Activated T-cell treated with anti-CD3 and anti-CD28 coated beads for 48 hours (primary cell): ENCODE measurements around the gene COLEC12.

Experiments
- DNase-seq: peaks from one replicate; pipeline ENCODE4 v3.0.0-alpha.2; 2020; ENCODE audit warnings: low read depth

The COLEC12 gene

DNA sequence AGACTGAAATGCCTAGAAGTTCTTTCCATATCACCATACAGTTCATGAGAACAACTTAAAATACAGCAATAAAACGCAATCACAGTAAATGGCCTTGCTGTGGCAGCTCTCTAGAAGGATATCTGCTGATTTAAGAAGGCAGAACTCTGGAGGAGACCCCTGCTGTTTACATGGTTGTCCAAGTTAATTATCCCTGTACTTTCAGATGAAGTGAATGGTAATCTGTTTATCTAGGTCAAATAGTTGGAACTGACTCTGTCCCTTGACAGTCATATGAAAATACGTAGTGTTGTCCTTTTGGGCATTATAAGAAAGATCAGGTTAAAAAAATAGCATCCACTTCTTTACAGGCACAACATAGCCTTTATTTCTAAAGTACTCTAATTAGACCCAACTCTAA, 115.6 kb downstream of the COLEC12 start:
- no peak for DNase-seq

DNA sequence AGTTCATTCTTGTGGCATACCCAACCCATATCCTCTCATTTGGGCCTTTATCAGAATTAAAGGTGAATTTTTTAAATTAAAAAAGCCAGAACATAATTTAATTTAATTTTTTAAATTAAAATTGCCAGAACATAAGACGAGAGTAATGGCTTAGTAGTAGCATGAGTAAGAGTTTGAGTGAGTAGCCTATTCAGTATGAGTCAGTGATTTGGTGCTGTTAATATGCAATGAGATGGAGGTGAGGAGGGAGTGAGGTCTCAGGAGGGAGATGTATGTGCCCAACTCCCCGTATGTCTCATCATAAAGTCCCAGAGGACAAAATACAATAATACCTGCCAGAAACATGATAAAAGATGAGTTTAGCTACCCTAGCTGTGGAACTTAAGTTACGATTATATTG, 117.4 kb downstream of the COLEC12 start:
- DNase-seq, result no peak

DNA sequence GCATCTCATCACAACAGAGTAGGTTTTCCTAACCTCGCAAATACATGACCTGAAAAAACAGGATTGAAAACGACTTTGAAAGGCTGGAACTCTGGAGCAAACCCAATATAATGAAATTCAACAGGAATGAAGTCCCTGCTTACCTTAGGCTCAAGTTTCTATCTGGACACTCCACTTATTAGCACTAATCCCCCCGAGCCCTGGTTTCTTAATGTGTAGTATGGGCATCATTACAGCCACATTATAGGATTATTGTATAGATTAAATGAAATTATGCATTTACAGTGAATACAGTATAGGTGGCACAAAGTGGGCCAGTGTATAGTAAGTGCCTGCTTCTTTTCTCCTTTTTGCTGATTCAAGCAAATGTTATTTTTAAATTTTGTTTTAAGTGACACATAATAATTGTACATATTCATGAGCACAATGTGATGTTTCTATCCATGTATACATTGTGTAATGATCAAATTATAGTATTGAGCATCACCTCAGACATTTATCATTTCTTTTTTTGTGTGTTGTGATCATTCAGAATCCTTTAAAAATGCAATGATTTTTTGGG, 118.0 kb downstream of the COLEC12 start:
- DNase-seq, result no peak

DNA sequence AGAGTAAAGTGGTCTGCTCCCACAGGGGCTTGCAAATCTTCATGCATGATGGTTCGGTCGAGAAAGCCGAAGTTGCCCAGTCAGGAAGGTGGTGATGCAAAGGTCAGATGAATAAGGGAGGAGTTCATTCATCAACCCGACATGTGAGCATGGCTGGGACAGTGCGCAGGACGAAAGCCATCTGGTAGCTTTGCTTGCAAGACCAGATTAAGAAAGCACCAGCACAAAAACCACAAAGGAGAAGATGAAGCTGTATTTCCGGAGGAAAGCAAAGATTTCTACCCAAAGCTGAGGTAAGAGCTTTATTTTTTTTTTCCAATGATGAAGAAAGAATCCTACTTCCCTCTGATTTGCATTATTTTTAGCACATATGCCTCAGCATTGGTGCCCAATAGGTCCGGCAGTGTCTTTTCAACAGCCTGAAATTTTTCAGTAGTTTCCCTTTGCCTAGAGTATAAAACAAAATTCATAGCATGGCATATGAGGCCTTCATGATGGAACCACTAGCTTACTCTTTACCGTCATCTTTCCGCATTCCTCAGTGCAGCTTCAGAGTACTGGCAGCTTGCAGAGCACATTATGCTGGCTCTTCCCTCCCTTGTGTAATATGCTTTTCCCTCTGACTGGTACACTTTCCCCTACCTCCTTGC, 120.7 kb downstream of the COLEC12 start:
- no peak for DNase-seq

DNA sequence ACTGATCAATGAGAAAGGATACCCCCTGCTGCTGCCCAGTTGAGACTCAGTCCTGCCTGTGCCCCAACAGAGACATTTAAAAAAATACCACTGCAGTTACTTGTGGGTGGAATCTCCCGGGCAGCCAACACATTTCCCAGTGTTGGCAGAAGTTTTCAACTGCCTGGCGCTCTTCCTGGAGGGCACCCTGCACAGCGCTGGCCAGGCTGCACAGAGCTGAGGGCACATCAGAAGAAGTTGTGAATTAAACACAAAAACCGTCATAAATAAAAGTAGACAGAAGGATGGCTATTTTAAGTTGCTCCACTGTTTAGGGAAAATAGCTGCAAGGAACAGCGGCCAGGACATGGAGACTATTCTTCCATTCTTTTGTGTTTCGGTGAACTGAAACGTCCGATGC, 122.4 kb downstream of the COLEC12 start:
- DNase-seq, result no peak

DNA sequence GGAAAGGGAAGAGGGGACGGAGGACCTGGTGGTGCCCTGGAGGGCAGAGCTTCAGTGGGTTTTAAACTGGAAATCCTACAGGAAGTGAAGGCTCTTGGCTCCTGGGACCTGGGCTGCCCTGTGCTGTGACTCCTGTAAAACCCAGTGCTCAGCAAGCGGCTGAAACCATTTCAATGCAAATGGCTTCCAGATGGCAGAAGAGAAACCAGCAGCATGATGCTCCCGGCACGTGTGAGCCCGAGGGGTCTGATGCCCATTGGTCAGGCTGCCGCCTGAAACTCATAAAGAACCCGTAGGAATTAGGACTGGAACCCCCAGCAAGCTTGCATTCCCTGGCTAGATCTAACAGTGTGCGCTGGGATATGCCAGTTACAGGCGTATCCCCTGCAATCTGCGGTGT, 123.4 kb downstream of the COLEC12 start:
- DNase-seq, result no peak

DNA sequence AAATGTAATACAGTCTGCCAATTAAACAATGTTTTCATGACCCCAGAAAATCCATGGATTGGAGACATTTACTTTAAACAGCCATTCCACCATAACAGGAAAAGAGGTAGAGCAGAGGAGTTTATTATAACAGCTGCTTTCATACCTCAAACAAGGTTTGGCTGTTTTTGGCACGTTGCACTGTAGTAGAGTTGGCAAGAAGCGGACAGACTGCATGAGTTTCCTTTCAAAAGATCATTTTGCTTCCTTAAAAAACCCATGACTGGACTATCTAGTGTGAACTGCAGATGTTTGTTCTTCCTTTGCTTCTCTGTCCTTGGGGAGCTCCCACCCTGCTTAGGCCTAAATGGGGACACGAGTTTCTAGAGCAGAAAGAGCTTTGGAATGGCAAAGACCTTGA, 124.2 kb downstream of the COLEC12 start:
- DNase-seq, result no peak

DNA sequence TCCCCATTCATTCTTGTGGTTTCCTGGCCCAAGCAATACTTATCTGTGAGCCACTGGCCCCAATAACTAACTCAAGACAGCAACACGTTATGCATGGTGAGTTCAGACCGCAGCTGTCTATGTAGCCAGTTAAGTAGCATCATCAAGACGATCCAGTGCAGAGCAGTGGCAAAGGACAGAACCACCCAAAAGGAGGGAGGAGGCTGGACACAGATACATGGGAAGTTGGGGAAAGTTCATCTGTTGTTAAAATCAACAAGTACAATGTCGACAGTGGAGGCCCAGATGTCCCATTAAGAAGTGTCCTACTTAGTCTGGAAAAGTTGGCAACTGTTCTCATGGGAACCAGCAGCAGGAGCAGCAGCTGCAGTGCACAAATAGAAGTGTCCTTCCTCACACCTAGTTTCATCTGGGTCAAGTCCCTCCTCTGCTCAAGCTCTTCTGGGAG, 125.8 kb downstream of the COLEC12 start:
- no peak for DNase-seq

DNA sequence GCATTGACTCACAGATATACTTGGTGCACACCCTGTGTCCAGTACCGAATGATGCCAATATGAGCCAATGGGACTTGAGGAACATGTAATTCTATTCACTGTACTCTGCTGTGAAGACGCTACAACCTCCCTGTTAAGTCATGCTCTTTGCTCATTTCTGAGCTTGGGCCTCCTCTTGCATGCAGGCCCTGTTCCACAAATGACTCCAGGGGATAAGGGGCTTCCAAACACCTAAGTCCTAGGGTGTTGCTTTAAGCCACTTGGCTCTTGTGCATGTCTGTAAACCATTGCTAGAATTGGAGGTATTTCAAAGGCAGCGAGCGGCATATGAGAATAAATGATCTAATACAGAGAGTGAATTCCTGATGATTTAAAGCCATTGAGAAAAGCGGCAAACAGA, 126.7 kb downstream of the COLEC12 start:
- DNase-seq, result no peak

DNA sequence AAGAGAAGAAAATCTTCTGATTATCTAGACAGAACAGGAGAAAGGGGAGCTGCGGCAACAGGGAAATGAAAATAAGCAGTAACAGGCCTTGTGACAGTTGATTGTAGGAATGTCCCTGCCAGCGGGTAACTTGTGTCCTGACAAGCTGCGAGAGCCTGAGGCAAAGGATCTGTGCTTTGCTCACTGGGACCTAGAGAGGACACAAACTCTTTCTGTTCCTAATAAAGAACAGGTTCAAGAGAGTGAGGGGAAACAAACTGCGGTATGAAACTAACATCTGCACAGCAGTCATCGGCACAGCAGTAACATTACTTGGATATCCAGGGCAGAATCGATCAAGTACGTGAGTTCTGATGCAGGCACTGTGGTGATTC, 128.9 kb downstream of the COLEC12 start:
- no peak for DNase-seq

DNA sequence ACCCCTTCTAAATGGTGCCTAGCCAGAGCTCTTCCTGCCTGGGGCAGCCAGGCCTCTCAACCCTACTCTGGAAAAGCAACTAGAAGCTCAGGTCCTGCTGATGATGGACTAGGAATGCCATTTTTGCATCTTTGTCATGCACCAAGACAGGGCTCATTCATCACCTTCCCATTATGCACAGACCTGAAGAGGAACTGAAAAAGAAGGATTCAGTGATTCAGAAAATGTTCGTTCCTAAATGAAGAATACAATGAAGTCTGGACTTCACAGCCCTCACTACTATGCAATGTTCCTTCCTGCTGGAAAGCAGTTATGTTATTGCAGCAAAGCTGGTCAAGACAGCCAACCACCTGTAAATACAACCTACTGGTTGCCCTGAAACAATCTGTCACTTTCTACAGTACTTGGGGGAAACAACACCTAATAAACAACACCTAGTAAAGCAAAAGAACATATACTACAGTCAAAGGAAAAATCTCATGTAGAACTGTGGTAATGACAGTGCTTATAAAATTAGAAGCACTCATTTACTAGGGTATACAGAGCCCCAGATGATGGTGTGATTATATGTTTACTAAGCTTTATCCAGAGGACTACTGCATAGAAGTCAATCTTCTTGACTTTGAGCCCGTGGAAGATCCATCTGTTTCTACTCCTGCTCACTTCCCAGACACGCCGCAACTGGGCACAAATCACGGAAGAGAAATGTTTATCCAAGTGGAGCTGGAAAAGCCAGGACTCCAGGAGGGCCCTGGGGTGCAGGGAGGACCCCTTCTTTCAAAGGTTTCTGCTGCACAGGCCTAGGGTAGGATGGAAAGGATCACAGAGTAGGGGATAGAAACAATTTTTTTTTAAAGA, 129.5 kb downstream of the COLEC12 start:
- DNase-seq, result no peak

DNA sequence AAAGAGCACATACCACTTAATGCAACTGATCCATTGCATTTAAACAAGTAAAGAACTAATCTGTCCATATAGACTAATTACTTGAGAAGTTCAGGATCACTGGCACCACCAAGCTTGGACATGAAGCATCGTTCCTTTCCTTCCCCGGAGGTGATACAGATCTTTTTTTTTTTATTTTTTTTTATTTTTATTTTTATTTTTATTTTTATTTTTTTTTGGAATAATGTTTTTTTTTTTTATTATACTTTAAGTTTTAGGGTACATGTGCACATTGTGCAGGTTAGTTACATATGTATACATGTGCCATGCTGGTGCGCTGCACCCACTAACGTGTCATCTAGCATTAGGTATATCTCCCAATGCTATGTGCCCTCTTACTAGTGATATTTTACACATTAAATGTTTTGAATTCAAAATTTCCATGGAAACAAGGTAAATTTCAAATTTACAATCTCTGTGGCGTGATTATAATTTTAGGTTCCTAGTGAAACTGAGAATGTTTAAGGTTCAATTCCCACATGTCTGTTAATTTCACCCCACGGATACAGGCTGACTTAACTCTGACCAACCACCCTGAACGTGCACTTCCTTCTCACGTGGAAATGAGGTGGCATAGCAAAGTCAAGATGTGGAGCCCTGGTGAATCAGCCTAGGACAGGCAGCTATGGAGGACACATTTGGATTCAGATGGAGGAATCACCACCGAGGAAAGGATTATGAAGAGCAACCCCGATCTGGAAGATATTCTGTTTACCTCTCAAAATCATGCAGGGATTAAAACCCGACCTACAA, 131.1 kb downstream of the COLEC12 start:
- DNase-seq, result no peak

DNA sequence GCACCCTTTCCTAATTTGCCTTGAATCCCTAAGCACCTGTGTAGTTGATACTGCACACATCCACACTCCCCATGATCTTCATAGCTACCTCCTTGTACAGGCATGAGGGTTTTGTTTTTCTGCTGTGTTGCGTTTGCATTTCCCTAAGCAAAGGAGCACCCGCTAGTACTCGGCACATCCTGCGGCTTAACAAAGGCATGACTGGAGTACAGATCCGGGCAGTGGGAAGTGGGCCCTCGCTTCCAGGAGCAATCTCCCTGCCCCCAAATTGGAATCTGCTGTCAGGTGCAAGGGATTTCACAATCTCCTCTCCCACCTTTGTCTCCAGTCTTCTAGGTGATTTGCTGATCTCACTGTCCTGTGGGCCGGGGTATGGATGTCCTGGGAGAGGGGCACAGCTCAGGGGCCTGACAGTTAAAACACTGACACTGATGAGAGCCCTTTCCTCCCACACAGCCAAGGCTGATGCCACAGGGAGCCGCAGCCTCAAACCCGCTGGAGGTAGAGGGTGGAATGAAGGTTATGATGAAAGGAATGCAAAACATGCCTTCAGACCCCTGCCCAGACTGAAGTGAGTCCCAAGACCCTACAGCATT, 133.9 kb downstream of the COLEC12 start:
- DNase-seq, result no peak

DNA sequence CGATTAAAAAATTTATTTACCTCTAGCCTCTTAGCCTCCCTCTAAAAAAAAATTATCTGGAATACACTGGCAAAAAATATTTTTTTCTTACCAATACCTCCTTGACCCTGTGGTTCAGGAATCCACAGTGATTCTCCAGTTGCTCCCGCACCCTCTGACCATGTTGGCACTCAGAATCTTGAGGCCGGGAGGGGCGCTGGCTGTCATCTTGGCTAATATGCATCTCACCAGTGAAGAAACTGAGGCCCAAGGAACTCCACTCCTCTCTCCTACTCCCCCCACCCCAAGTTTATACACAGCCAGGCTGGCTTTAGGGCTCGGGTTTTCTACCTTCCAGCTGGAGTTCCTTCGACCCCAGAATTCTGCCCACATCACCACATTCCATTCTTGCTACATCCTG, 134.8 kb downstream of the COLEC12 start:
- no peak for DNase-seq

DNA sequence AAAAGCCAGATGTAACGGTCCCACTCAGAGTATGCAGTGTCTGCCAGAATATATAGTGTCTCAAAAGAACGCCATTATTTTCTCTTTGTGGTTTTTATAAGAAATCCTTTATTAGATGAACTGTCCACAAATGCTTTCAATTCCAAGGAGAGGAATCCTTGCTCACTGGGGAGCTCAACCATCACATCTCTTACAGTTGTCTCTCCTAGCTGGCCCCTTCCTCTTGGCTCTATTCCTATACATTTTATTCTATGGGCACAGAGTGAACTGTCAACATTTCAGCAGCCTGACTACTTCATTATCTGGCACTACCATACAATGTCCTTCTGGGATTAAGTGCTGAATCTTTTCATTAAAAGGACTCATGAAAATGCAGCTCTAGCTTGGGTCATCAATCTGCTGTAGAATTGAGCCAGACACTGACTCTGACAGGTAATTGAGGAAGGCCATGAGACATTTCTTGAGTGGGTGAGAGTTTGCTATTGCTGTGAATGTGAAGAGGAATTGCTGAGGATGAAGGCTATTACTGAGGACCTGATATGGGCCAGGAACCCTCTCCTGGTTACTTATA, 136.2 kb downstream of the COLEC12 start:
- DNase-seq, result no peak

DNA sequence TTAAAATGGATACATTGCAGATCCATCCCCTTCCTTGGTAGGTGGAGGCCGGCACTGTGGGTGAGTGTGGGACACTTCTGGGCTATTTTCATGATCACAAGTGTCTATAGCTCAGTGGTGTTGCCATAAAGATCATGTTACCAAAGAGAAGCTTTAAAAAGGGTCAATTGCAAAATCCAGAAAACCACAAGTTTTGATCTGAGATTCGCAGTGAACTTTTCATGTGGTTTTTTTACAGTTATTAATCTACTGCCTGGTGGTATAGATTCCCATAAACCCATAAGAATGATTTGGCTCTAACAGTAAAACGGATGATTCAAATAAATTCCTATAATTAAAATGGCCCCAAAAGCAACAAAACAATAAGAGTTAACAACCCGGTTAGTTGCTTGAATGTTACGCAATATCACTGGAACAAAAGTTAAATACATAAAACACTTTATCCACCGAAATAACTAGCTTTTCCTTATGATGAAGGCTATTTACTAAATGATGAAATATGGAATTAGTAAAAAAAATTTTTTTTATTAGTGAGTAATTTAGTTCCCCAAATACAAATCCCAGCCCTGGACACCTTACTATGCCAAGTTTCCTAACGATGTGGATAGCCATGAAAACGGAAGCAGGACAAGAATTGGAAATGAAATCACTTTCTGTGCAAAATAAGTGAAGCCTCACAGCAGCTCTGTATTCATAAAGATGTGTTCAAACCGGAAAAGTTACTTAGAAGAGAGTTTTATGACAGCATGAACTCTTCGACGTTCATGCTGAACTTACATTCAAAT, 137.0 kb downstream of the COLEC12 start:
- DNase-seq, result no peak

DNA sequence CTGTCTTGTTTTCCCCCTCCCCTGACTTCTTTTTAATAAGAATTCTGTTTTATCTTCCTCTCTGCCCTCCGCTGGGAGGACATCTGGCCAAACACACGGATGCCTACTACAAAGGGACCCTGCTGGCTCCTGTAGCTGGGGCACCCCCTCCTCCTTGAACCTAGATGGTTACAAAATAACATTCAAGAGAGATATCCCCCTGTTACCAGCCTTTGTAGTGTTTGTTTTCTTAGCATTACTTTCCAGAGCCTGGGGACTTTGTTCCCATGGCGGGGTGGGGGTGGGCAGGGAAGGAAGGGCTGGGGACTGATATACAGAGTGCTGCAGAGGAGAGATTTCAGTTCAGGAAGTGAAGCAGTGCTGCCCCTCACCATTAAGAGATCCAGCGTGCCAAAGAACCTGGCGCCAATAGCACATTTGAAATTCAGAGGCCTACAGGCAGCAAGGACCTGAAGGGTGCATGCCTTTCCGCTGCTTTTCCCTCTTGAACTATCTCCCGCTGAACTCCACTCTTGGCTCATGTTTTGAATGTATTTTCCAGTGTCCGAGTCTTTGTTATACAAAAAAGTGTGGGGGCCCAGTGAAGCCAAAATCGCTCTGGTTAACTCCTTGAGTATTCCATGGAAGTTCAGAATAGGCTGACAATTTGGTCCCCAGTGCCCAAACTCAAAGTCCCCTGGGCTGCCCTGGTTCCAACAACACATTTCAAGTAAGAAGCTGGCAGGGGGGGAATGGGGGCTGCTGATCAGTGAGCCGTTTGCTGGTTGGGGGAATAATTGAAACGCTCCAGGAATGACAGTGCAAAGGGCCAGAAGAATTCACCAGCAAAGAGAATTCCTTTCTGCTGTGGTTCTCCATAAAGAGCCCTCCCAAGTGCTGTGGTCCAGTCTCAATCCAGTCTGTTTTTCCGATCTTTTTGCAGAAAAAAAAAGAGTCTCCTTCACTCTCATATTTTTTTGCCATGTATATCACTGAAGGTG, 137.9 kb downstream of the COLEC12 start:
- DNase-seq, result no peak

DNA sequence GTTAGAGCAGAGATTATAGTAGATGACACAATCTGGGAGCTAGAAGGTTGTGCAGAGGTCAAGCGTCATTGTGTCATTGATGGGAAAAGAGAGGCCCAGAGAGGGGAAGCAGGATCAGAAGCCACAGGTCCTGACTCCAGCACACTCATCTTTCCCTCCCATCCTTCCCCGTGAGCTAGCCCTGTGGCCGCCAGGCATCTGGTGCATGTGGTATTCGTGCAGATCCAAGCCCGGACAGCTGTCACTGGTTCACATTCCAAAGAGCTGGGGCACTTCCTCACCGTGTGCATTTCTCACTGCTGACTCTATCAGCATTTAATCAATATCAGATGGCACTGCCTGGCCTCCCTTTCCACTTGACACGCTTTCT, 138.6 kb downstream of the COLEC12 start:
- no peak for DNase-seq

DNA sequence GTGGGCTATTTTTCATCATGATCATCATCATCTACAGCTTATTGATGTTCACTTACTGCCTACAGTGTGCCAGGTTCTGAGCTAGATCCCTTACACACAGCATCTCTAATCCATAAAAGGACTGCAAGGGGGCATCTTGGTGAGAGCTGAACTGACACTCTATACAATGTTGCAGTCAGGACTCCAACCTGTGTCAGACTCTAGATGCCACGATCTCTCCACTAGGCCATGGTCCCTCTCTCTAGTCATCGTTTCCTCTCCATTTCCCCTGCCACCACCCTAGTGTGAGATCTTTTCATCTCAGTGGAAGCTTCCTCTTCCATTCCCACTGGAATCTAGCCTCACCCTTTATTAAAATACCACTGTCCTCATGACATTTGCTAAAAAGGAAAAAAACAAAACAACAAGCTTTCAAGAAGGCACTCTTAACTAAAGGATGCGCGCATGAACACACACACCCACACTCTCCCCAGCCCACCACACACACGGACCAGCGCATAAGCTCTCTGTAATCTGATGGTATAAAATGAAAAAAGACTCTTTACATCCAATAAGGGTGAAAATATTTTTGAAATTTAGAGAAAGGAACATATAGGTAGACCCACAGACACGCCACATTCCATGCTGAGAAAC, 139.3 kb downstream of the COLEC12 start:
- no peak for DNase-seq
